ENCODE data around the gene TSSK3. TPM values are rescaled to one million over a fixed set of nuclear protein-coding genes. Genes with fewer than 3 reads are reported as not detected.

Gene TSSK3
- not detected for total RNA-seq

GRCh38 chr1:32362474-32363313 is at the start of gene TSSK3, which contains the start of gene FAM229A:
Gene TSSK3, plus strand, starts transcription at chr1:32362539. Its CDS starts 163 bp downstream, at chr1:32362702.
Gene FAM229A, minus strand, starts transcription at chr1:32362485. Its CDS starts 394 bp downstream, at chr1:32362091.

GRCh38 chr1:32335790-32336590 is 26.3 kb upstream of the TSSK3 start, which contains the start of gene MARCKSL1:
Gene MARCKSL1, minus strand, starts transcription at chr1:32336233. Its CDS starts 200 bp downstream, at chr1:32336033.

GRCh38 chr1:32394141-32394889 is 32.0 kb downstream of the TSSK3 start, which contains the start of gene BSDC1:
Gene BSDC1, minus strand, starts transcription at chr1:32394441. Its CDS starts 27 bp downstream, at chr1:32394414.

Other genes with a start within 250 kb of the TSSK3 start
- gene TXLNA, start 182.9 kb upstream of the TSSK3 start, total RNA-seq: 23.5 TPM
- 31.3 TPM for gene CCDC28B, start 161.9 kb upstream of the TSSK3 start, total RNA-seq
- gene IQCC, start 156.9 kb upstream of the TSSK3 start, total RNA-seq: 4.1 TPM
- gene DCDC2B, start 153.4 kb upstream of the TSSK3 start, total RNA-seq: not detected
- 29.4 TPM for gene TMEM234, start 140.2 kb upstream of the TSSK3 start, total RNA-seq
- gene EIF3I, start 140.1 kb upstream of the TSSK3 start, total RNA-seq: 75.7 TPM
- gene FAM167B, start 115.3 kb upstream of the TSSK3 start, total RNA-seq: not detected
- gene LCK, start 111.3 kb upstream of the TSSK3 start, total RNA-seq: not detected
- gene HDAC1, start 70.5 kb upstream of the TSSK3 start, total RNA-seq: 41.6 TPM
- 332 TPM for gene MARCKSL1, start 26.3 kb upstream of the TSSK3 start, total RNA-seq
- gene FAM229A, start 54 bp upstream of the TSSK3 start, total RNA-seq: 5.0 TPM
- gene BSDC1, start 31.9 kb downstream of the TSSK3 start, total RNA-seq: 94.8 TPM
- 20.7 TPM for gene ZBTB8B, start 102.5 kb downstream of the TSSK3 start, total RNA-seq
- gene ZBTB8A, start 176.9 kb downstream of the TSSK3 start, total RNA-seq: 28.8 TPM

Data from parietal lobe (tissue), 1 donor.